Heart right ventricle (tissue), 16 donors: ENCODE data around the gene PADI2. TPM values are rescaled to one million over a fixed set of nuclear protein-coding genes. Genes with fewer than 3 reads are reported as not detected.

ENCODE experiments used
- ATAC-seq, 8 donors: fragments of 200-7000 bp; cut with Tn5 transposase; one replicate each; pipeline ENCODE4 v1.9.1; 2020; ENCODE audit warnings: mild to moderate bottlenecking in 8 of 8, moderate library complexity in 8 of 8, moderate number of reproducible peaks in 1 of 8
- DNase-seq, 2 donors: peaks; one replicate each; pipeline ENCODE4 v3.0.0-alpha.2; 2020
- H3K27ac ChIP-seq, 10 donors: fragments of 200-600 bp; sonication (generic) in 2 of 10; one replicate each; pipeline versions ENCODE4 v1.5.0 to v1.8.0; 2020 to 2022; ENCODE audit warnings: mild to moderate bottlenecking in 3 of 10
- H3K27me3 ChIP-seq, 7 donors: fragments of 200-600 bp; one replicate each; pipeline ENCODE4 v1.8.0; 2021 to 2022; ENCODE audit warnings: mild to moderate bottlenecking in 2 of 7
- H3K36me3 ChIP-seq, 9 donors: fragments of 200-600 bp; sonication (generic) in 1 of 9; one replicate each; pipeline versions ENCODE4 v1.5.0 to v1.8.0; 2020 to 2022; ENCODE audit warnings: mild to moderate bottlenecking in 2 of 9
- H3K4me1 ChIP-seq, 9 donors: fragments of 200-600 bp; sonication (generic) in 1 of 9; one replicate each; pipeline versions ENCODE4 v1.5.0 to v1.8.0; 2020 to 2022; ENCODE audit warnings: mild to moderate bottlenecking in 4 of 9
- H3K4me3 ChIP-seq, 10 donors: fragments of 200-600 bp; sonication (generic) in 2 of 10; one replicate each; pipeline versions ENCODE4 v1.5.0 to v1.8.0; 2020 to 2022; ENCODE audit warnings: mild to moderate bottlenecking in 7 of 10, moderate library complexity in 2 of 10
- H3K9me3 ChIP-seq, 11 donors: fragments of 200-600 bp in 10 of 11; sonication (generic) in 2 of 11; one replicate each; pipeline versions ENCODE4 v1.5.0 to v1.8.0; 2013 to 2022; ENCODE audit warnings: mild to moderate bottlenecking in 2 of 11, control low read depth in 1 of 11, moderate library complexity in 1 of 11
- CTCF ChIP-seq, 9 donors: fragments of 200-600 bp; sonication (generic) in 2 of 9; IDR thresholded peaks; one replicate each; pipeline versions ENCODE4 v1.5.0 to v1.8.0; 2021 to 2022; ENCODE audit warnings: antibody characterized with exemption in 9 of 9, mild to moderate bottlenecking in 5 of 9, moderate library complexity in 1 of 9
- WGBS, 2 donors: extraction: QIAGEN DNeasy Blood & Tissue Kit; methylation state at CpG; one replicate each; pipeline ENCODE4 v1.1.7; 2013; ENCODE audit warnings: inconsistent platforms in 1 of 2; 5-methylcytosine and 5-hydroxymethylcytosine counted together
- intact Hi-C, 10 donors: fragments of 100-400 bp; cut with DNase I; formaldehyde crosslinking; loops; one replicate each; pipeline versions ENCODE4 v1.11.1 to v1.14.2; 2022
- polyA plus RNA-seq, 2 donors: library from polyadenylated mRNA; stranded (reverse); fragments of 200-250 nt; gene quantifications; one replicate each; pipeline ENCODE4 v1.2.3, GENCODE V29; 2013
- total RNA-seq, 10 donors: library from RNA; stranded (reverse); fragmentation: NEBNext Ultra II Directional in 3 of 10; extraction: Animal tissue kit (Norgen Biotek cat#: 25700) in 3 of 10; gene quantifications; one replicate each; pipeline versions ENCODE4 v1.2.1 to v1.2.4, GENCODE V29; 2021 to 2023
- donor health status: Arrhythmogenic right ventricular cardiomyopathy.
- donor health status: ischemic (EF 13 %, LVEDD 7.1; RV severe dilation, severe dysfunction).
- donor health status: healthy with polysubstance abuse.
- donor health status: DM: no; HTN: yes; CAD: no.
- donor health status: DM: no; HTN: no; CAD: no.
- donor health status: ischemic (EF 25% LVEDD 6.9; RV normal size, moderate dysfunction).
- donor health status: ischemic (EF 25% LVEDD 5.7; RV mildly dilated, moderate dysfunction).
- donor health status: healthy.
- donor health status: DM: yes; HTN: yes; CAD: no.
- donor health status: Ischemic cardiomyopathy.
- donor health status: ischemic (EF 35%, LVEDD 5.7; RV mildly dilated, moderate dysfunction).
- donor health status: nonischemic (EF 11% LVEDD 7.7; RV severe dilation, severe dysfunction).
- donor health status: DM: yes; HTN: yes; CAD: no.
- donor health status: PGD.
- donor health status: ischemic (EF 29% LVEDD 5.4; RV normal size, mild dysfunction).
- donor health status: nonischemic (EF 23%, LVEDD 6.1; RV moderate dilation, normal function).

Gene PADI2
- total and polyA plus RNA-seq, 12 donors, result 0.07 to 1.1 (median 0.47) TPM

GRCh38 chr1:17108786-17109185, 10.5 kb downstream of the PADI2 start:
- Histone ChIP-seq H3K27ac (no peak overlapping the region), H3K4me1 (peaks cover 0 to 3% (median 0%) of the 10 kb centered on the region in 9 donors), H3K4me3 (no peak overlapping the region), H3K27me3 (peaks cover 0 to 11% (median 0%) of the 10 kb centered on the region in 7 donors), H3K9me3 (no peaks in the 10 kb centered on the region), H3K36me3 (no peaks in the 10 kb centered on the region)
- DNase-seq, result no peak
- TF ChIP-seq CTCF (IDR thresholded peaks at IDR 0.05), result no peak
- 95 to 96% methylated on average over 1 of the region's 1 CpG for WGBS, 2 donors
- intact Hi-C loops, result no loop called here
- no peak for ATAC-seq

GRCh38 chr1:17108360-17108759, 10.9 kb downstream of the PADI2 start:
- Histone ChIP-seq H3K27me3 (peaks cover 0 to 9% (median 0%) of the 10 kb centered on the region in 7 donors), H3K4me1 (no peaks in the 10 kb centered on the region), H3K9me3 (no peaks in the 10 kb centered on the region), H3K27ac (no peak overlapping the region), H3K4me3 (no peak overlapping the region), H3K36me3 (no peaks in the 10 kb centered on the region)
- no peak for TF ChIP-seq CTCF (IDR thresholded peaks at IDR 0.05)
- no peak for ATAC-seq
- 80 to 82% methylated on average over 8 of the region's 8 CpGs for WGBS, 2 donors
- intact Hi-C loops, result no loop called here
- DNase-seq, result no peak

- 90 to 91% methylated on average over 17 of the region's 17 CpGs for WGBS, 2 donors
These were observed 14.5 kb downstream of the PADI2 start for GRCh38 chr1:17104782-17105181.

GRCh38 chr1:17102232-17102631, 17.0 kb downstream of the PADI2 start:
- no peak for TF ChIP-seq CTCF (IDR thresholded peaks at IDR 0.05)
- DNase-seq, result no peak
- H3K4me1 ChIP-seq, result peaks cover 0 to 13% (median 0%) of the 10 kb centered on the region in 9 donors
- no peak overlapping the region for H3K4me3 ChIP-seq
- H3K36me3 ChIP-seq, result peaks cover 0 to 2% (median 0%) of the 10 kb centered on the region in 9 donors
- H3K27ac ChIP-seq, result no peak overlapping the region
- H3K9me3 ChIP-seq, result no peaks in the 10 kb centered on the region
- intact Hi-C loops, result no loop called here
- WGBS, 2 donors, result 82 to 84% methylated on average over 2 of the region's 2 CpGs
- peaks cover 0 to 5% (median 0%) of the 10 kb centered on the region in 7 donors for H3K27me3 ChIP-seq
- ATAC-seq, result no peak

More at GRCh38 chr1:17104782-17105181, 14.5 kb downstream of the PADI2 start:
- Histone ChIP-seq H3K9me3 (no peaks in the 10 kb centered on the region), H3K27me3 (peaks cover 0 to 10% (median 0%) of the 10 kb centered on the region in 7 donors), H3K36me3 (peaks cover 0 to 2% (median 0%) of the 10 kb centered on the region in 9 donors), H3K27ac (no peak overlapping the region), H3K4me3 (no peak overlapping the region), H3K4me1 (no peaks in the 10 kb centered on the region)
- DNase-seq, result no peak
- TF ChIP-seq CTCF (IDR thresholded peaks at IDR 0.05), result no peak
- intact Hi-C loops, result no loop called here
- ATAC-seq, result no peak
